HepG2 (cell line): ENCODE results near the gene BAHCC1. TPM values are rescaled to one million over a fixed set of nuclear protein-coding genes. Genes with fewer than 3 reads are reported as not detected.

ENCODE experiments used
- ATAC-seq: fragments of 200-7000 bp; cut with Tn5 transposase; 3 replicates; pipeline ENCODE4 v1.9.1; 2020; ENCODE audit warnings: mild to moderate bottlenecking, moderate library complexity
- BruUV-seq: library from RNA; stranded (reverse); fragments of 400-500 nt; replicated peaks from 2 replicates; lab custom pipeline; 2021; lab: Mats Ljungman, UMichigan
- CTCF ChIA-PET: fragments of 300-600 bp; formaldehyde crosslinking; extraction: SDS; loops from one replicate; lab custom pipeline; 2021; ENCODE audit warnings: low total read pairs, inconsistent platforms, low intra/inter-chr PET ratio; lab: Yijun Ruan, JAX
- POLR2A ChIA-PET: fragments of 350-600 bp; sonication (Branson Sonifier 250); formaldehyde crosslinking; loops from one replicate; lab custom pipeline; 2020; ENCODE audit warnings: antibody characterized with exemption, inconsistent platforms; lab: Yijun Ruan, JAX
- DNase-seq: peaks from one replicate; pipeline ENCODE4 v3.0.0-alpha.2; 2015; ENCODE audit warnings: low spot score
- FAIRE-seq: peaks from 3 replicates; lab custom pipeline; 2011; peaks lifted over from hg19 to GRCh38; lab: Jason Lieb, UNC
- H2AFZ ChIP-seq: one replicate; pipeline ENCODE4 v1.6.1; 2011; ENCODE audit warnings: low read length, inconsistent platforms
- H3K27ac ChIP-seq: fragments of 300-600 bp; 3 replicates; pipeline ENCODE4 v1.8.0; 2011; ENCODE audit warnings: mixed run types, mild to moderate bottlenecking, mixed read lengths, low read length, inconsistent platforms; ENCODE audit not compliant: insufficient read depth; ENCODE audit errors: extremely low read length
- H3K27me3 ChIP-seq, 2 experiments: fragments of 200-600 bp in 1 of 2; 2 replicates in 1 of 2; 3 replicates in 1 of 2; pipeline versions ENCODE4 v1.6.0 to v1.8.0; 2011; ENCODE audit warnings: low read length in 2 of 2, mild to moderate bottlenecking in 2 of 2, moderate library complexity in 2 of 2, inconsistent platforms in 1 of 2; ENCODE audit not compliant: insufficient read depth in 2 of 2, control insufficient read depth in 1 of 2
- H3K36me3 ChIP-seq, 2 experiments: fragments of 200-600 bp in 1 of 2; replicated peaks in 1 of 2; 2 replicates in 1 of 2; 3 replicates in 1 of 2; pipeline versions ENCODE4 v1.5.1 to v1.8.0; 2011; ENCODE audit warnings: low read length in 2 of 2, inconsistent platforms in 1 of 2; ENCODE audit not compliant: insufficient read depth in 2 of 2, control insufficient read depth in 1 of 2
- H3K4me1 ChIP-seq: 2 replicates; pipeline ENCODE4 v1.5.1; 2012; ENCODE audit warnings: low read length, inconsistent platforms; ENCODE audit not compliant: insufficient read depth
- H3K4me2 ChIP-seq: 2 replicates; pipeline ENCODE4 v1.6.0; 2011; ENCODE audit warnings: low read depth, low read length, inconsistent platforms
- H3K4me3 ChIP-seq, 3 experiments: fragments of 200-600 bp in 1 of 3; sonication (generic), shearing (Covaris generic) in 1 of 3; replicated peaks in 1 of 3; 2 replicates each; pipeline ENCODE4 v1.5.1; 2011 to 2016; ENCODE audit warnings: low read length in 3 of 3, inconsistent platforms in 2 of 3, low read depth in 2 of 3, mild to moderate bottlenecking in 2 of 3, control low read depth in 1 of 3, mixed read lengths in 1 of 3; ENCODE audit not compliant: insufficient read depth in 1 of 3
- H3K79me2 ChIP-seq: one replicate; pipeline ENCODE4 v1.6.1; 2011; ENCODE audit warnings: low read length, inconsistent platforms; ENCODE audit not compliant: insufficient read depth
- H3K9ac ChIP-seq: 2 replicates; pipeline ENCODE4 v1.6.0; 2011; ENCODE audit warnings: mild to moderate bottlenecking, low read depth, low read length, inconsistent platforms; ENCODE audit not compliant: insufficient read depth
- H3K9me3 ChIP-seq: 2 replicates; pipeline ENCODE4 v1.5.1; 2012; ENCODE audit warnings: mild to moderate bottlenecking, low read length
- H4K20me1 ChIP-seq: 2 replicates; pipeline ENCODE4 v1.6.0; 2011; ENCODE audit warnings: inconsistent platforms, mild to moderate bottlenecking, low read length, moderate library complexity; ENCODE audit not compliant: insufficient read depth
- AGO2 ChIP-seq: fragments of 200-400 bp; formaldehyde crosslinking; optimal IDR thresholded peaks from 2 replicates; pipeline ENCODE3; 2017; ENCODE audit warnings: mild to moderate bottlenecking, low read depth, low read length, moderate library complexity
- HNRNPL ChIP-seq: fragments of 200-400 bp; formaldehyde crosslinking; IDR thresholded peaks from 2 replicates; pipeline ENCODE4 v1.6.1; 2017; ENCODE audit warnings: mild to moderate bottlenecking, low read depth, low read length
- KLF16 ChIP-seq, 2 experiments: sonication (generic) in 1 of 2; formaldehyde crosslinking in 1 of 2; IDR thresholded peaks; 2 replicates each; pipeline versions ENCODE4 v1.6.1 to v1.8.0; 2016 to 2023; ENCODE audit warnings: missing genetic modification reagents in 2 of 2, missing compliant biosample characterization in 1 of 2
- SALL2 ChIP-seq: sonication (generic); formaldehyde crosslinking; IDR thresholded peaks from 2 replicates; pipeline ENCODE4 v1.8.1; 2023; ENCODE audit warnings: mild to moderate bottlenecking, missing genetic modification reagents, inconsistent platforms
- THAP11 ChIP-seq: IDR thresholded peaks from 2 replicates; pipeline ENCODE4 v1.6.1; 2016; ENCODE audit warnings: missing biosample characterization, missing genetic modification reagents
- WGBS: methylation state at CpG from one replicate; pipeline ENCODE4 v1.1.6; 2017; ENCODE audit warnings: low lambda C conversion rate; 5-methylcytosine and 5-hydroxymethylcytosine counted together
- in situ Hi-C: cut with HindIII; loops from 2 replicates; pipeline ENCODE4 v1.10.0; 2017; ENCODE audit warnings: low pct_unique_long_range_greater_than_20kb; ENCODE audit not compliant: extremely low pct_ligation_motif_present
- intact Hi-C: fragments of 100-400 bp; cut with micrococcal nuclease; formaldehyde crosslinking; loops from one replicate; pipeline ENCODE4 v1.10.0; 2022; ENCODE audit not compliant: unreplicated experiment
- polyA plus RNA-seq, 8 experiments: library from polyadenylated mRNA; depleted of rRNA in 3 of 8; stranded (reverse) in 7 of 8; unstranded in 1 of 8; fragments of >200 nt; fragmentation: Illumina TruSeq in 4 of 8; extraction: Trizol in 4 of 8; gene quantifications; 2 replicates each; pipeline versions ENCODE4 v1.2.1 to v1.2.3, GENCODE V29; 2011 to 2016; ENCODE audit warnings: low read depth in 4 of 8, missing spikeins in 1 of 8, mixed read lengths in 1 of 8; ENCODE audit not compliant: insufficient read depth in 1 of 8
- total RNA-seq, 5 experiments: library from RNA; depleted of rRNA; stranded (reverse); fragments of >200 nt; fragmentation: Illumina TruSeq; extraction: Trizol; gene quantifications; 2 replicates each; pipeline ENCODE4 v1.2.3, GENCODE V29; 2016; ENCODE audit warnings: low read depth in 1 of 5

Gene BAHCC1
- total and polyA plus RNA-seq, 2 of the 13 experiments (the other 11 are each of a cell fraction or from before 2014, with no cell fraction given) = 1.4 to 1.7 TPM

GRCh38 chr17:81457917-81458555 is 62.8 kb downstream of the BAHCC1 start:
- DNase-seq (no peak), ATAC-seq (no peak), FAIRE-seq (no peak)
- Histone ChIP-seq H2AFZ (no peak overlapping the region), H4K20me1 (no peaks in the 10 kb centered on the region), H3K9me3 (no peaks in the 10 kb centered on the region), H3K4me3 (no peak overlapping the region), H3K9ac (no peak overlapping the region), H3K79me2 (no peaks in the 10 kb centered on the region), H3K4me2 (no peak overlapping the region), H3K4me1 (peaks cover 11% of the 10 kb centered on the region), H3K36me3 (no peaks in the 10 kb centered on the region; a peak in 1 of 5 replicates), H3K27me3 (no peaks in the 10 kb centered on the region; a peak in 1 of 5 replicates), H3K27ac (no peak overlapping the region)
- ChIA-PET POLR2A (no interaction called here), CTCF (no interaction called here)
- TF ChIP-seq SALL2 (CRISPR knock-in tag) (no peak), HNRNPL (peak; percentile 64; the same call in 1 of the 2 replicates), KLF16 (CRISPR knock-in tag; IDR thresholded peaks at IDR 0.05) (no peak), AGO2 (peak; percentile 3)
- BruUV-seq = no TSS peak
- 76% methylated on average over 15 of the region's 25 CpGs for WGBS
- intact Hi-C loops = no loop called here
- in situ Hi-C loops = no loop called here

- H3K4me2 ChIP-seq = no peak overlapping the region
- no peaks in the 10 kb centered on the region; a peak in 1 of 5 replicates for H3K36me3 ChIP-seq
- intact Hi-C loops (no loop called here), in situ Hi-C loops (no loop called here)
- no peak overlapping the region for H3K27ac ChIP-seq
- 84% methylated on average over 22 of the region's 22 CpGs for WGBS
- H3K9me3 ChIP-seq = no peaks in the 10 kb centered on the region
- no peaks in the 10 kb centered on the region; a peak in 1 of 5 replicates for H3K27me3 ChIP-seq
- no peak for DNase-seq
- CTCF ChIA-PET = no interaction called here
- no TSS peak for BruUV-seq
- ATAC-seq = no peak
- H3K4me3 ChIP-seq = no peak overlapping the region
- H4K20me1 ChIP-seq = no peaks in the 10 kb centered on the region
- H3K9ac ChIP-seq = no peak overlapping the region
- no peak overlapping the region for H2AFZ ChIP-seq
- H3K4me1 ChIP-seq = peaks cover 11% of the 10 kb centered on the region
- no peaks in the 10 kb centered on the region for H3K79me2 ChIP-seq
- no peak for FAIRE-seq
- POLR2A ChIA-PET = no interaction called here
- TF ChIP-seq THAP11 = no peak
Observed at GRCh38 chr17:81458628-81459027, 63.4 kb downstream of the BAHCC1 start.
